H1 (cell line): ENCODE results near the gene TEAD4. TPM values are rescaled to one million over a fixed set of nuclear protein-coding genes. Genes with fewer than 3 reads are reported as not detected.

Experiments
- CTCF ChIA-PET: fragments of 300-600 bp; sonication (Branson Sonifier 250); formaldehyde crosslinking; loops from one replicate; lab custom pipeline; 2021; ENCODE audit not compliant: partially characterized antibody; lab: Charles Lee
- POLR2A ChIA-PET: fragments of 300-600 bp; sonication (Branson Sonifier 250); formaldehyde crosslinking; loops from one replicate; lab custom pipeline; 2021; ENCODE audit warnings: inconsistent platforms; ENCODE audit not compliant: partially characterized antibody; lab: Charles Lee
- DNase-seq, 2 experiments: peaks; one replicate each; pipeline versions ENCODE4 v3.0.0 to v3.0.0-alpha.2; 2010 to 2022; ENCODE audit warnings: low spot score in 2 of 2, low read depth in 1 of 2, mixed read lengths in 1 of 2
- FAIRE-seq: peaks from 2 replicates; lab custom pipeline; 2011; peaks lifted over from hg19 to GRCh38; lab: Jason Lieb, UNC
- H2AFZ ChIP-seq: 2 replicates; pipeline ENCODE4 v1.8.1; 2012; ENCODE audit warnings: low read length, inconsistent platforms
- H2AK5ac ChIP-seq: 2 replicates; pipeline ENCODE4 v1.6.1; 2013; ENCODE audit warnings: low read depth, low read length
- H2BK120ac ChIP-seq: replicated peaks from 2 replicates; pipeline ENCODE3; 2013; ENCODE audit warnings: low read depth, low read length, inconsistent platforms
- H2BK12ac ChIP-seq: 2 replicates; pipeline ENCODE4 v1.6.1; 2013; ENCODE audit warnings: low read depth, low read length
- H2BK15ac ChIP-seq: 2 replicates; pipeline ENCODE4 v1.6.1; 2013; ENCODE audit warnings: low read length
- H2BK20ac ChIP-seq: 2 replicates; pipeline ENCODE4 v1.6.1; 2013; ENCODE audit warnings: low read length
- H2BK5ac ChIP-seq: 2 replicates; pipeline ENCODE4 v1.6.1; 2013; ENCODE audit warnings: low read depth, low read length
- H3K14ac ChIP-seq: 2 replicates; pipeline ENCODE4 v1.6.1; 2013; ENCODE audit warnings: inconsistent platforms; ENCODE audit not compliant: insufficient read length
- H3K18ac ChIP-seq: 2 replicates; pipeline ENCODE4 v1.6.1; 2013; ENCODE audit warnings: low read length; ENCODE audit errors: extremely low read depth
- H3K23ac ChIP-seq: 2 replicates; pipeline ENCODE4 v1.6.1; 2013; ENCODE audit warnings: inconsistent platforms; ENCODE audit not compliant: insufficient read length
- H3K23me2 ChIP-seq: 2 replicates; pipeline ENCODE4 v1.6.1; 2013; ENCODE audit warnings: low read depth, low read length
- H3K27ac ChIP-seq: 2 replicates; pipeline ENCODE4 v1.6.1; 2011; ENCODE audit warnings: low read depth, low read length, inconsistent platforms
- H3K27me3 ChIP-seq, 4 experiments: replicated peaks in 1 of 4; 1 replicate in 1 of 4; 2 replicates in 3 of 4; pipeline versions ENCODE4 v1.6.1 to v1.8.1; 2011 to 2013; ENCODE audit warnings: low read length in 3 of 4, mild to moderate bottlenecking in 3 of 4, inconsistent platforms in 2 of 4, mixed read lengths in 2 of 4, moderate library complexity in 1 of 4; ENCODE audit not compliant: control insufficient read depth in 3 of 4, insufficient read depth in 3 of 4; ENCODE audit errors: extremely low read depth in 1 of 4
- H3K36me3 ChIP-seq, 4 experiments: 2 replicates each; pipeline versions ENCODE4 v1.6.1 to v1.8.1; 2011 to 2013; ENCODE audit warnings: mild to moderate bottlenecking in 4 of 4, low read length in 3 of 4, moderate library complexity in 2 of 4, control low read depth in 1 of 4, inconsistent platforms in 1 of 4; ENCODE audit not compliant: insufficient read depth in 4 of 4, control insufficient read depth in 2 of 4
- H3K4ac ChIP-seq: replicated peaks from 2 replicates; pipeline ENCODE3; 2013; ENCODE audit warnings: low read length, low read depth, mixed read lengths, inconsistent platforms; ENCODE audit not compliant: insufficient read length
- H3K4me1 ChIP-seq, 4 experiments: replicated peaks in 1 of 4; 1 replicate in 1 of 4; 2 replicates in 3 of 4; pipeline versions ENCODE4 v1.6.1 to v1.8.1; 2011 to 2013; ENCODE audit warnings: low read length in 3 of 4, inconsistent platforms in 2 of 4, mixed read lengths in 1 of 4; ENCODE audit not compliant: insufficient read depth in 4 of 4, control insufficient read depth in 3 of 4
- H3K4me2 ChIP-seq, 2 experiments: 2 replicates each; pipeline versions ENCODE4 v1.6.1 to v1.8.1; 2011 to 2013; ENCODE audit warnings: low read depth in 2 of 2, low read length in 2 of 2, control low read depth in 1 of 2, inconsistent platforms in 1 of 2, mild to moderate bottlenecking in 1 of 2; ENCODE audit not compliant: insufficient read depth in 1 of 2
- H3K4me3 ChIP-seq, 4 experiments: fragments of 200-600, 300-600 bp in 1 of 4; sonication (generic), shearing (Covaris generic), sonication (Bioruptor Twin) in 1 of 4; 2 replicates each; pipeline versions ENCODE4 v1.5.1 to v1.8.1; 2011 to 2016; ENCODE audit warnings: low read length in 4 of 4, low read depth in 3 of 4, control low read depth in 2 of 4, inconsistent platforms in 2 of 4, mild to moderate bottlenecking in 2 of 4, mixed read lengths in 1 of 4, moderate library complexity in 1 of 4; ENCODE audit not compliant: insufficient read depth in 2 of 4; ENCODE audit errors: extremely low read depth in 1 of 4
- H3K56ac ChIP-seq: replicated peaks from 2 replicates; pipeline ENCODE3; 2013; ENCODE audit warnings: low read depth, mild to moderate bottlenecking, mixed read lengths, low read length, inconsistent platforms; ENCODE audit not compliant: insufficient read length
- H3K79me1 ChIP-seq: 2 replicates; pipeline ENCODE4 v1.6.1; 2013; ENCODE audit warnings: low read depth, low read length, control low read depth
- H3K79me2 ChIP-seq, 2 experiments: 2 replicates each; pipeline versions ENCODE4 v1.6.1 to v1.8.1; 2012 to 2013; ENCODE audit warnings: low read length in 2 of 2, mild to moderate bottlenecking in 2 of 2, inconsistent platforms in 1 of 2; ENCODE audit not compliant: insufficient read depth in 2 of 2, control insufficient read depth in 1 of 2
- H3K9ac ChIP-seq, 4 experiments: replicated peaks in 1 of 4; 1 replicate in 1 of 4; 2 replicates in 3 of 4; pipeline versions ENCODE4 v1.6.1 to v1.8.1; 2011 to 2013; ENCODE audit warnings: low read depth in 3 of 4, low read length in 3 of 4, control low read depth in 2 of 4, mild to moderate bottlenecking in 2 of 4, moderate library complexity in 2 of 4, inconsistent platforms in 1 of 4; ENCODE audit errors: extremely low read depth in 1 of 4
- H3K9me3 ChIP-seq, 2 experiments: 2 replicates each; pipeline versions ENCODE4 v1.6.1 to v1.8.1; 2012 to 2013; ENCODE audit warnings: mild to moderate bottlenecking in 2 of 2, moderate library complexity in 2 of 2, control low read depth in 1 of 2, inconsistent platforms in 1 of 2, low read depth in 1 of 2, low read length in 1 of 2, mixed read lengths in 1 of 2; ENCODE audit not compliant: insufficient read depth in 2 of 2
- H4K20me1 ChIP-seq, 2 experiments: replicated peaks in 1 of 2; 2 replicates each; pipeline versions ENCODE3 to v1.8.1; 2011 to 2013; ENCODE audit warnings: inconsistent platforms in 2 of 2, low read length in 2 of 2, mild to moderate bottlenecking in 1 of 2; ENCODE audit not compliant: insufficient read depth in 2 of 2, control insufficient read depth in 1 of 2
- H4K5ac ChIP-seq: 2 replicates; pipeline ENCODE4 v1.6.1; 2013; ENCODE audit warnings: low read length, low read depth, mixed read lengths, inconsistent platforms; ENCODE audit not compliant: insufficient read length
- H4K8ac ChIP-seq: 2 replicates; pipeline ENCODE4 v1.8.0; 2013; ENCODE audit warnings: mild to moderate bottlenecking, moderate library complexity, low read length, inconsistent platforms; ENCODE audit not compliant: insufficient read depth; ENCODE audit errors: extremely low read depth
- H4K91ac ChIP-seq: replicated peaks from 2 replicates; pipeline ENCODE3; 2013; ENCODE audit warnings: low read length, mixed read lengths, inconsistent platforms; ENCODE audit not compliant: insufficient read length
- GABPA ChIP-seq: IDR thresholded peaks from 2 replicates; pipeline ENCODE4 v1.6.1; 2011; ENCODE audit warnings: mild to moderate bottlenecking, low read length, moderate library complexity, borderline replicate concordance; ENCODE audit not compliant: insufficient read depth
- POLR2A ChIP-seq, 2 experiments: IDR thresholded peaks; 1 replicate in 1 of 2; 2 replicates in 1 of 2; pipeline ENCODE4 v1.6.1; 2011; ENCODE audit warnings: low read depth in 2 of 2, low read length in 2 of 2, mild to moderate bottlenecking in 2 of 2; ENCODE audit errors: control extremely low read depth in 1 of 2
- POU5F1 ChIP-seq: IDR thresholded peaks from 2 replicates; pipeline ENCODE4 v1.6.1; 2011; ENCODE audit warnings: low read depth, mild to moderate bottlenecking, low read length, moderate library complexity
- SP1 ChIP-seq: IDR thresholded peaks from 2 replicates; pipeline ENCODE4 v1.6.1; 2011; ENCODE audit warnings: low read depth, low read length
- WGBS, 2 experiments: shearing (Covaris generic) in 1 of 2; methylation state at CpG; one replicate each; pipeline versions ENCODE4 v1.1.6 to v1.1.7; 2013 to 2015; ENCODE audit warnings: low lambda C conversion rate in 2 of 2, mixed read lengths in 2 of 2, inconsistent platforms in 1 of 2, low coverage in 1 of 2, missing lambda C conversion rate in 1 of 2; ENCODE audit not compliant: insufficient replicate concordance in 2 of 2, insufficient coverage in 1 of 2, insufficient read length in 1 of 2; ENCODE audit errors: extremely low coverage in 1 of 2, missing lambda C conversion rate in 1 of 2; 5-methylcytosine and 5-hydroxymethylcytosine counted together
- polyA plus RNA-seq, 7 experiments: library from polyadenylated mRNA; depleted of rRNA in 3 of 7; stranded (reverse) in 5 of 7; unstranded in 2 of 7; fragments of >200 nt in 5 of 7; fragments of 200-250 nt in 2 of 7; gene quantifications; 1 replicate in 5 of 7; 2 replicates in 1 of 7; 4 replicates in 1 of 7; pipeline versions ENCODE4 v1.2.1 to v1.2.3, GENCODE V29; 2011 to 2013; ENCODE audit warnings: missing spikeins in 2 of 7, mixed read lengths in 2 of 7
- small RNA-seq: library from polyadenylated mRNA; stranded (forward); fragments of <200 nt; extraction: miRNeasy Mini kit (QIAGEN cat#:217004); gene quantifications from one replicate; pipeline ENCODE3, GENCODE V24; 2013; ENCODE audit not compliant: insufficient read depth
- total RNA-seq: library from RNA; stranded (reverse); fragmentation: NEBNext Ultra II Directional; extraction: Animal tissue kit (Norgen Biotek cat#: 25700); gene quantifications from 2 replicates; pipeline ENCODE4 v1.2.1, GENCODE V29; 2021

The TEAD4 gene
- total and polyA plus RNA-seq, 2 of the 8 experiments (the other 6 are each of a cell fraction or from before 2014, with no cell fraction given) = 56.7 to 116 TPM

GRCh38 chr12:3089588-3089987 lies 130.4 kb downstream of the TEAD4 start:
- Histone ChIP-seq H2BK15ac (no peak overlapping the region), H3K9me3 (no peaks in the 10 kb centered on the region; a peak in 1 of 4 replicates), H3K79me1 (peaks cover 4% of the 10 kb centered on the region; the same call in 1 of the 2 replicates), H4K5ac (no peak overlapping the region), H3K14ac (no peak overlapping the region), H3K27ac (no peak overlapping the region), H2AK5ac (no peak overlapping the region), H2BK120ac (no peak overlapping the region), H3K9ac (no peak overlapping the region), H3K4ac (no peak overlapping the region), H3K23me2 (no peaks in the 10 kb centered on the region), H3K4me1 (peaks cover 0 to 12% (median 9%) of the 10 kb centered on the region in 4 experiments; a peak in 6 of 7 replicates), H3K18ac (no peak overlapping the region), H3K4me3 (no peak overlapping the region), H3K79me2 (no peaks in the 10 kb centered on the region)
- FAIRE-seq = no peak
- TF ChIP-seq SP1 = no peak
- TF ChIP-seq POLR2A (IDR thresholded peaks at IDR 0.05; ENCODE audit: control extremely low read depth in 1 of 2, low read depth in 2 of 2, low read length in 2 of 2) = no peak
- no peak for TF ChIP-seq POU5F1
- no peak for TF ChIP-seq GABPA
- TF ChIP-seq, all 59 proteins: peak for 0
- CTCF ChIA-PET = interaction anchor here (0.7 to 1.7 kb wide), 2 partner anchors 44 to 113 kb away, joined by 3 to 4 read pairs; no protein-coding TSS in a partner anchor
- no peaks in the 10 kb centered on the region for H3K36me3 ChIP-seq
- no peak overlapping the region for H4K8ac ChIP-seq
- no peak overlapping the region for H3K56ac ChIP-seq
- DNase-seq = no peak
- no peak overlapping the region for H2AFZ ChIP-seq
- H4K20me1 ChIP-seq = no peaks in the 10 kb centered on the region
- H2BK20ac ChIP-seq = no peak overlapping the region
- POLR2A ChIA-PET = no interaction called here
- H3K23ac ChIP-seq = no peak overlapping the region
- no peak overlapping the region for H3K4me2 ChIP-seq
- 85% methylated on average over 5 of the region's 5 CpGs; no CpG with 5 or more reads in 1 of the 2 experiments for WGBS, 2 experiments
- H2BK12ac ChIP-seq = no peak overlapping the region
- no peak overlapping the region for H2BK5ac ChIP-seq
- no peaks in the 10 kb centered on the region; a peak in 2 of 7 replicates for H3K27me3 ChIP-seq
- H4K91ac ChIP-seq = no peak overlapping the region

Small RNAs within 50 kb of the gene (small RNA-seq; reads per million reads assigned to genes)
- gene RNU6-1315P = not detected

Other genes with a start within 250 kb of the TEAD4 start
- gene FKBP4, start 164.4 kb upstream of the TEAD4 start, total RNA-seq = 227 and 243 TPM in 2 replicates
- gene FKBP4, start 164.4 kb upstream of the TEAD4 start, polyA plus RNA-seq (2011; rRNA removed) = 72.6 and 82.0 TPM in 2 replicates
- gene ITFG2, start 146.7 kb upstream of the TEAD4 start, total RNA-seq = 22.9 and 23.0 TPM in 2 replicates
- gene ITFG2, start 146.7 kb upstream of the TEAD4 start, polyA plus RNA-seq (2011; rRNA removed) = 15.0 and 20.8 TPM in 2 replicates
- gene NRIP2, start 124.4 kb upstream of the TEAD4 start, total RNA-seq = not detected in 2 replicates
- 0.03 and 0.06 TPM in 2 replicates for gene NRIP2, start 124.4 kb upstream of the TEAD4 start, polyA plus RNA-seq (2011; rRNA removed)
- not detected in 2 replicates for gene TEX52, start 102.4 kb upstream of the TEAD4 start, total RNA-seq
- gene TEX52, start 102.4 kb upstream of the TEAD4 start, polyA plus RNA-seq (2011; rRNA removed) = not detected in 2 replicates
- gene FOXM1, start 82.2 kb upstream of the TEAD4 start, total RNA-seq = 118 and 121 TPM in 2 replicates
- gene FOXM1, start 82.2 kb upstream of the TEAD4 start, polyA plus RNA-seq (2011; rRNA removed) = 58.1 and 83.5 TPM in 2 replicates
- gene RHNO1, start 82.2 kb upstream of the TEAD4 start, total RNA-seq = 41.9 and 55.8 TPM in 2 replicates
- gene RHNO1, start 82.2 kb upstream of the TEAD4 start, polyA plus RNA-seq (2011; rRNA removed) = 45.5 and 56.9 TPM in 2 replicates
- 18.4 and 21.7 TPM in 2 replicates for gene TULP3, start 68.5 kb upstream of the TEAD4 start, total RNA-seq
- gene TULP3, start 68.5 kb upstream of the TEAD4 start, polyA plus RNA-seq (2011; rRNA removed) = 19.3 and 21.2 TPM in 2 replicates
- gene TSPAN9, start 118.0 kb downstream of the TEAD4 start, total RNA-seq = 26.1 and 29.1 TPM in 2 replicates
- gene TSPAN9, start 118.0 kb downstream of the TEAD4 start, polyA plus RNA-seq (2011; rRNA removed) = 11.5 and 20.7 TPM in 2 replicates